ENCODE results near the gene RNU11.

- TF ChIP-seq CTCF (IDR thresholded peaks at IDR 0.05 in 8 of 11, conservative IDR thresholded peaks at IDR 0.05 in 3 of 11) (peak in 2 of 11 experiments; percentile 22 to 43), POLR2A (IDR thresholded peaks at IDR 0.05) (no peak)
Observed at GRCh38 chr1:28640766-28641165, 7.6 kb upstream of the RNU11 start.
